Measurements from ENCODE around the gene EFEMP2. TPM values are rescaled to one million over a fixed set of nuclear protein-coding genes. Genes with fewer than 3 reads are reported as not detected.
A peak's percentile ranks its signal among the peaks of the same experiment; 100 is the strongest.

The EFEMP2 gene
- total RNA-seq, 2 donors from 2014 or later: 16.2 to 25.4 TPM

DNA sequence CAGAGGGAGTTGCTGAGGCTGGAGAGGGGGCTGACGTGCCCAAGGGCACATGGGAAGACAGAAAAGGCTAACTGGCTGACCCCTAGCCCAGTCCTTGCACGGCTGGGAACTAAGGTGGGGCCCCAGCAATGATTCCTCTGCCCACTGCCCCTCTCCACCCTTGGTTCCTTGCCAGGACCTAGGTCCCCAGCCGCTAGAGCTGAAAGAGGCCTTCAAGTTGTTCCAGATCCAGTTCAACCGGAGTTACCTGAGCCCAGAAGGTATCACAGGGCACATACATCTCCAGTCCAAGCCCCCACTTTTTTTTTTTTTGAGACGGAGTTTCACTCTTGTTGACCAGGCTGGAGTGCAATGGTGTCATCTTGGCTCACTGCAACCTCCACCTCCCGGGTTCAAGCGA lies 7.4 kb upstream of the EFEMP2 start:
- H3K36me3 ChIP-seq (replicated peaks in 1 of 2; ENCODE audit: insufficient read depth in 1 of 2, low read depth in 2 of 2): peaks cover 0 to 7% of the 10 kb centered on the region in 2 donors
- TF ChIP-seq, protein P1, sequence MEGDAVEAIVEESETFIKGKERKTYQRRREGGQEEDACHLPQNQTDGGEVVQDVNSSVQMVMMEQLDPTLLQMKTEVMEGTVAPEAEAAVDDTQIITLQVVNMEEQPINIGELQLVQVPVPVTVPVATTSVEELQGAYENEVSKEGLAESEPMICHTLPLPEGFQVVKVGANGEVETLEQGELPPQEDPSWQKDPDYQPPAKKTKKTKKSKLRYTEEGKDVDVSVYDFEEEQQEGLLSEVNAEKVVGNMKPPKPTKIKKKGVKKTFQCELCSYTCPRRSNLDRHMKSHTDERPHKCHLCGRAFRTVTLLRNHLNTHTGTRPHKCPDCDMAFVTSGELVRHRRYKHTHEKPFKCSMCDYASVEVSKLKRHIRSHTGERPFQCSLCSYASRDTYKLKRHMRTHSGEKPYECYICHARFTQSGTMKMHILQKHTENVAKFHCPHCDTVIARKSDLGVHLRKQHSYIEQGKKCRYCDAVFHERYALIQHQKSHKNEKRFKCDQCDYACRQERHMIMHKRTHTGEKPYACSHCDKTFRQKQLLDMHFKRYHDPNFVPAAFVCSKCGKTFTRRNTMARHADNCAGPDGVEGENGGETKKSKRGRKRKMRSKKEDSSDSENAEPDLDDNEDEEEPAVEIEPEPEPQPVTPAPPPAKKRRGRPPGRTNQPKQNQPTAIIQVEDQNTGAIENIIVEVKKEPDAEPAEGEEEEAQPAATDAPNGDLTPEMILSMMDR (IDR thresholded peaks at IDR 0.05): no peak
- no peak for TF ChIP-seq POLR2A (IDR thresholded peaks at IDR 0.05)
- no peak overlapping the region for H3K27ac ChIP-seq
- no peak for ATAC-seq
- H3K4me1 ChIP-seq: peaks cover 4% of the 10 kb centered on the region
- DNase-seq: no peak
- WGBS, 2 donors: 58 to 62% methylated on average over 7 of the region's 7 CpGs
- H3K4me3 ChIP-seq: no peak overlapping the region
- intact Hi-C loops (cut with DNase I): loop anchor here (5.0 kb wide), 1 partner anchor 102 kb away; no protein-coding TSS in a partner anchor
- H3K9me3 ChIP-seq: no peaks in the 10 kb centered on the region
- no peaks in the 10 kb centered on the region for H3K27me3 ChIP-seq

DNA sequence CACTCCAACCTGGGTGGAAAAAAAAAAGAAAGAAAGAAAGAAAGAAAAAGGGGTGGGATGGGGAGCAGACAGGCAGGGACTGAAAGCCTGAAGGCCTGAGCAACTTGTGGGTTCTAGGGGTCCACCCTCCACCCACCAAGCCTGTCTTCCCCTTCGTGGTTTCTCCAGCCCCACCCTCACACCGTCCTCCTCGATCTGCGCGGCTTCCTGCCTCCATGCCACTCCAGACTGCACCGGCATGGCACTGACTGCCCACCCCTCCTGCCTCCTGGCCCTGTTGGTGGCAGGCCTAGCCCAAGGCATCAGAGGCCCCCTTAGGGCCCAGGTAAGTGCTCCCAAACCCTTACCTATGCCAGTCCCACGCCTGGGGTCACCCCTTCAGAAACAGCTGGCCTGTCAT lies 7.0 kb upstream of the EFEMP2 start, which contains the start of gene CTSW:
Gene CTSW, plus strand, starts transcription at position 221 of the 400 bp plus-strand sequence. Its CDS starts 18 bp downstream, at position 239.
- Histone ChIP-seq H3K4me3 (no peak within 1 kb of the TSS), H3K27ac (no peak within 1 kb of the TSS), H3K4me1 (no peaks in the 10 kb centered on the region), H3K27me3 (no peaks in the 10 kb centered on the region), H3K36me3 (replicated peaks in 1 of 2; ENCODE audit: insufficient read depth in 1 of 2, low read depth in 2 of 2) (peaks cover 0 to 7% of the 10 kb centered on the region in 2 donors), H3K9me3 (no peaks in the 10 kb centered on the region)
- ATAC-seq: no peak
- no peak for TF ChIP-seq POLR2A (IDR thresholded peaks at IDR 0.05)
- TF ChIP-seq, protein P1 (IDR thresholded peaks at IDR 0.05): no peak
- DNase-seq: no peak
- intact Hi-C loops (cut with DNase I): loop anchor here (5.0 kb wide), 1 partner anchor 103 kb away; no protein-coding TSS in a partner anchor
- 53 to 57% methylated on average over 7 of the region's 7 CpGs for WGBS, 2 donors

DNA sequence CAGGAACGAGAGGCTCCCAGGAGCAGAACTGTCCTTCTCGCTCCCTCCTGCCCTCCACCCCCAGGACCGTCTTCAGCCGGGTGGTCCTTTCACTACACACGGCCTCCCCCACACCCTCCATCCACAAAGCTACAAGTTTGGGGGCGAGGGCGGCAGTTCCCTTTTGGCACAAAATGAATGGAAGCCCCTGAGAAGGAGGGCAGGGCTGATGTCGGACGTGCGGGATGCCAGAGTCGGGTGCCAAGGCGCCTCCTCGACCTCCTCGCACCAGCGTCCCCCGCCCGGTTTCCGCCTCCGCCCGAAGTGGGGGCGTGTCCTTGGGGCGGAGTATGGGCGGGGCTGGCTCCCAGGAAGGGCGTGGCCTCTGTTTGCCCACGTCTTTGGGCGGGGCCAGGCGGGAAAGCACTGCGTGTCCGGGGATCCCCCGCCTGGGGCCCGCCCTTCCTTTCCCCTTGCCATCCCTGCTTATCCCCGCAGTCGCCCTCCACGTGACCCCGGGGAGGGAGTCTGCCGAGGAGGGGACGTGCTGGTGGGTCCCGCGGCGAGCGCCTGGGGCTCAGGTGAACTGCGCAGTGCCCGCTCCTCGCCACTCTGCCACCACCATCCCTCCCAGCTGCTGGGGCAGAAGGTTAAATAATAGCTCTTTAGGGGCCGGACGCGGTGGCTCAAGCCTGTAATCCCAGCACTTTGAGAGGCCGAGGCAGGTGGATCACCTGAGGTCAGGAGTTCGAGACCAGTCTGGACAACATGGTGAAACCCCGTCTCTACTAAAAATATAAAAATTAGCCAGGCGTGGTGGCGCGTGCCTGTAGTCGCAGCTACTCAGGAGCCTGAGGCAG lies 937 bp upstream of the EFEMP2 start:
- peak; percentile 38 to 83 (median 72) for TF ChIP-seq POLR2A (IDR thresholded peaks at IDR 0.05)
- TF ChIP-seq, protein P1 (IDR thresholded peaks at IDR 0.05): peak in 2 of 7 experiments; percentile 5
- intact Hi-C loops (cut with DNase I): no loop called here
- peak overlapping the region; percentile 68 to 81 (median 78) for H3K27ac ChIP-seq
- peak; percentile 94 for ATAC-seq
- 5 to 12% methylated on average over 33 to 53 of the region's 54 CpGs for WGBS, 2 donors
- no peaks in the 10 kb centered on the region for H3K27me3 ChIP-seq
- DNase-seq: peak; percentile 95 to 98 (median 96)
- no peak overlapping the region for H3K4me3 ChIP-seq
- H3K4me1 ChIP-seq: peaks cover 25% of the 10 kb centered on the region
- H3K9me3 ChIP-seq: no peaks in the 10 kb centered on the region
- H3K36me3 ChIP-seq (replicated peaks in 1 of 2; ENCODE audit: insufficient read depth in 1 of 2, low read depth in 2 of 2): no peaks in the 10 kb centered on the region

DNA sequence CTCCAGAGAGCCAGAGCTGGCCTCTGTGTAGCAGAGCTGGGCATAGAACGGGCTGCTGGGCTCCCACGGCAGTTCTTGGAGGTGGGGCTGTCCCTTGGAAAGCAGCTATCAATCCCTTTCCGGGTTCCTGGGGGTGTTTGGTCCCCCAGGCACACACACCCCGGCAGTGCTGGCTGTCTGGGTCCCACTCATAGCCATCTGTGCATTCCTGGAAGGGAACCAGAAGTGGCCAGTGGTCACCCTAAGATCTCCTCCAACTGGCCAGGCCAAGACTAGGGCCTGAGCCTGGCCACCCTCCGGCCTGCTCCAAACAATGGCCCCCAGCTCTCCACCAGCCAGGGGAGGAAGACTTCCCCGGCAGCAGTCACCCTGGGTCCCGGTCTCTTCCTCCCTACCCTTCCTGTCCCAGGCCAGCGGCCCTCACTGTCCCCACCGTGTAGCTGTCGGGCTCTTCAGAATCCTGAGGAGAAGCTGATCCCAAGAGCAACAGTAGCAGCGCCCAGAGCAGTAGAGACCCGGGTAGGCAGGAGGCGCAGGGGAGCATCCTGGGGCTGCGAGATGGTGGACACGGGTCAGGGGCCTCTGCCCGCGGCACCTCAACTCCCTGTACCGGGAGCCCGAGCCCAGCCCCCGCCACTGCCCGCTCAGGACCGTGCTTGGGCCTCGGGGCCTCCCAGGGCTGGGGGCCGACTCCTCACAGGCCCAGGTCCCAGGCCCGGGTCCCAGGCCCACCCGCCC lies 620 bp downstream of the EFEMP2 start:
- peak overlapping the region; percentile 68 to 81 (median 78) for H3K27ac ChIP-seq
- no peaks in the 10 kb centered on the region for H3K9me3 ChIP-seq
- no peaks in the 10 kb centered on the region for H3K27me3 ChIP-seq
- no peak for TF ChIP-seq POLR2A (IDR thresholded peaks at IDR 0.05)
- TF ChIP-seq, protein P1 (IDR thresholded peaks at IDR 0.05): no peak
- no peak overlapping the region for H3K4me3 ChIP-seq
- DNase-seq: no peak
- H3K4me1 ChIP-seq: peaks cover 25% of the 10 kb centered on the region
- 53 to 74% methylated on average over 6 to 16 of the region's 26 CpGs for WGBS, 2 donors
- intact Hi-C loops (cut with DNase I): no loop called here
- peak; percentile 1 for ATAC-seq
- H3K36me3 ChIP-seq (replicated peaks in 1 of 2; ENCODE audit: insufficient read depth in 1 of 2, low read depth in 2 of 2): no peaks in the 10 kb centered on the region
